Measurements from ENCODE around the gene GDI1.

DNA sequence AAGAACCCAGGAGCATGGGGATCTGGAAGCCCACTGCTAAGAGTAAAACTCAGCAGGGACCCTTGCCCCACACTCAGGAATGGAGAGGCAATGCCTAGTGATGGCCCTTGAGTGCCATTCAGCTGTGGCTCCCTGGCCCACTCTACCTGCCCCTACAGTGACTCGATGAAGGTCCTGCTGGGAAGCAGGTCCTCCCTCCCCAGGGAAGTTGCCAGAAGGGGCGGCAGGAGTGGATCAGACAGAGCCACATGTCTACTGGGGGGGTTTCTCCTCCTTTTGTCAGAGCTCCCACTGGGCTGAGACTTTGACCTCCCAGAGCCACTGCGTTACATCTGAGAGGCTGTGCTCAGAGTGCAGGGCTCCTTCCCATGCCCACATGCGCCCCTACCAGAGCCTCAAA lies 52.2 kb downstream of the GDI1 start:
- TF ChIP-seq POLR2A (IDR thresholded peaks at IDR 0.05): no peak
- TF ChIP-seq, protein P1, sequence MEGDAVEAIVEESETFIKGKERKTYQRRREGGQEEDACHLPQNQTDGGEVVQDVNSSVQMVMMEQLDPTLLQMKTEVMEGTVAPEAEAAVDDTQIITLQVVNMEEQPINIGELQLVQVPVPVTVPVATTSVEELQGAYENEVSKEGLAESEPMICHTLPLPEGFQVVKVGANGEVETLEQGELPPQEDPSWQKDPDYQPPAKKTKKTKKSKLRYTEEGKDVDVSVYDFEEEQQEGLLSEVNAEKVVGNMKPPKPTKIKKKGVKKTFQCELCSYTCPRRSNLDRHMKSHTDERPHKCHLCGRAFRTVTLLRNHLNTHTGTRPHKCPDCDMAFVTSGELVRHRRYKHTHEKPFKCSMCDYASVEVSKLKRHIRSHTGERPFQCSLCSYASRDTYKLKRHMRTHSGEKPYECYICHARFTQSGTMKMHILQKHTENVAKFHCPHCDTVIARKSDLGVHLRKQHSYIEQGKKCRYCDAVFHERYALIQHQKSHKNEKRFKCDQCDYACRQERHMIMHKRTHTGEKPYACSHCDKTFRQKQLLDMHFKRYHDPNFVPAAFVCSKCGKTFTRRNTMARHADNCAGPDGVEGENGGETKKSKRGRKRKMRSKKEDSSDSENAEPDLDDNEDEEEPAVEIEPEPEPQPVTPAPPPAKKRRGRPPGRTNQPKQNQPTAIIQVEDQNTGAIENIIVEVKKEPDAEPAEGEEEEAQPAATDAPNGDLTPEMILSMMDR (IDR thresholded peaks at IDR 0.05): no peak

All from body of pancreas (tissue), 4 donors.